NAMALWA (cell line): ENCODE data around the gene EP400.

Source experiments
- DNase-seq: peaks from one replicate; pipeline ENCODE4 v3.0.0-alpha.2; 2015; ENCODE audit warnings: low spot score

EP400 gene, protein sequence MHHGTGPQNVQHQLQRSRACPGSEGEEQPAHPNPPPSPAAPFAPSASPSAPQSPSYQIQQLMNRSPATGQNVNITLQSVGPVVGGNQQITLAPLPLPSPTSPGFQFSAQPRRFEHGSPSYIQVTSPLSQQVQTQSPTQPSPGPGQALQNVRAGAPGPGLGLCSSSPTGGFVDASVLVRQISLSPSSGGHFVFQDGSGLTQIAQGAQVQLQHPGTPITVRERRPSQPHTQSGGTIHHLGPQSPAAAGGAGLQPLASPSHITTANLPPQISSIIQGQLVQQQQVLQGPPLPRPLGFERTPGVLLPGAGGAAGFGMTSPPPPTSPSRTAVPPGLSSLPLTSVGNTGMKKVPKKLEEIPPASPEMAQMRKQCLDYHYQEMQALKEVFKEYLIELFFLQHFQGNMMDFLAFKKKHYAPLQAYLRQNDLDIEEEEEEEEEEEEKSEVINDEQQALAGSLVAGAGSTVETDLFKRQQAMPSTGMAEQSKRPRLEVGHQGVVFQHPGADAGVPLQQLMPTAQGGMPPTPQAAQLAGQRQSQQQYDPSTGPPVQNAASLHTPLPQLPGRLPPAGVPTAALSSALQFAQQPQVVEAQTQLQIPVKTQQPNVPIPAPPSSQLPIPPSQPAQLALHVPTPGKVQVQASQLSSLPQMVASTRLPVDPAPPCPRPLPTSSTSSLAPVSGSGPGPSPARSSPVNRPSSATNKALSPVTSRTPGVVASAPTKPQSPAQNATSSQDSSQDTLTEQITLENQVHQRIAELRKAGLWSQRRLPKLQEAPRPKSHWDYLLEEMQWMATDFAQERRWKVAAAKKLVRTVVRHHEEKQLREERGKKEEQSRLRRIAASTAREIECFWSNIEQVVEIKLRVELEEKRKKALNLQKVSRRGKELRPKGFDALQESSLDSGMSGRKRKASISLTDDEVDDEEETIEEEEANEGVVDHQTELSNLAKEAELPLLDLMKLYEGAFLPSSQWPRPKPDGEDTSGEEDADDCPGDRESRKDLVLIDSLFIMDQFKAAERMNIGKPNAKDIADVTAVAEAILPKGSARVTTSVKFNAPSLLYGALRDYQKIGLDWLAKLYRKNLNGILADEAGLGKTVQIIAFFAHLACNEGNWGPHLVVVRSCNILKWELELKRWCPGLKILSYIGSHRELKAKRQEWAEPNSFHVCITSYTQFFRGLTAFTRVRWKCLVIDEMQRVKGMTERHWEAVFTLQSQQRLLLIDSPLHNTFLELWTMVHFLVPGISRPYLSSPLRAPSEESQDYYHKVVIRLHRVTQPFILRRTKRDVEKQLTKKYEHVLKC (N-terminal part only)

DNA sequence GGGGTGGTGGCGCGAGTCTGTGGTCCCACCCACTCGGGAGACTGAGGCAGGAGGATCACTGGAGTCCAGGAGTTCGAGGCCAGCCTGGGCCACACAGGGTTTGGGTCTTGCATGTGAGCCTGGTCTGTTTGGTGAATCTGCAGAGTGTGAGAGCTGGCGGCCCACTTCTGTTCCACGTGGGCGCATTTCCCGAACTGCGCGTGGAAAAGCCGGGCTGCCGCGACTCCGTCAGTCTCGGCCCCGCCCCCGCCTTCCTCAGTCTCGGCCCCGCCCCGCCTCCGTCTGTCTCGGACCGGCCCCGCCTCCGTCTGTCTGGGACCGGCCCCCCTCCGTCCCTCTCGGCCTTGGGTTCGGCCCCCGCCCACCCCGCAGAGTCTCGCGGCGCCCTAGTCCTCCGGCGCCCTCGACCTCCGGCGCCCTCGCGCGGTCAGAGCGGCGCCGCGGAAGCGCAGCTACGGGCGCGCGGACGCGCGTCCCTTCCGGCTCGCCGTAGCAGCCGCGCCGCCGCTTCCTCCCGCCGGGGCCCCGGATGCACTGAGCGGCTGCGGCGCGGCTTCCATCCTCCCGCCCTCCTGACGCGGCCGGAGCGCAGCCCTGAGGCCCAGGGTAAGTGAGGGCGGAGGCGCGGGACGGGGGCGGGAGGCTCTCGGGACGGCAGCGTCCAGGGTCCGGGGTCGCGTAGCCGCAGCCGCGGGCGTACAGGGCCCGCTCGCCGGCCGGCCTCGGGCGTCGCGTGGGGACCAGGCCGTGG, at the start of gene EP400:
Gene EP400 (plus strand): TSS at position 512 of the 751 bp plus-strand sequence. CDS start 10,678 bp downstream, outside the sequence.
- peak; percentile 91 for DNase-seq

DNA sequence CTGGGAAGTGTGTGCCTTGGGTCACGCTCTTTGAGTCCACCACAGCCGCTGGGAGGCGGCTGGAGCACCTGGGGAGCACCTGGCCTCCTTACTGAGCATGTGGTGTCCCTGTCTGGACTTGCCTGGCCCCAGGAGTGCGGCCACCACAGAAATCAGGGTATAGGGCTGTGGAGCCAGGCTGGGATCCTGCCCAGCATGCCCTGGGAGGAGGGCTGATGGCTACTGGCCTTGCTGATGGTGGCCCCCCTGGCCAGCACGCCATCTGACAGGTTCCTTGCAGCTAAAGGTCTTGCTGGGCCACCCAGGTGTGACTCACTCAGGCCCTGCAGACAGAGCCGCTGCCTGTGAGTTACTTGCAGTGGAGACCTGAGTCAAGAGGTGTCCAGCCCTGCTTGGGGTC, 49.3 kb upstream of the EP400 start:
- DNase-seq, result no peak

DNA sequence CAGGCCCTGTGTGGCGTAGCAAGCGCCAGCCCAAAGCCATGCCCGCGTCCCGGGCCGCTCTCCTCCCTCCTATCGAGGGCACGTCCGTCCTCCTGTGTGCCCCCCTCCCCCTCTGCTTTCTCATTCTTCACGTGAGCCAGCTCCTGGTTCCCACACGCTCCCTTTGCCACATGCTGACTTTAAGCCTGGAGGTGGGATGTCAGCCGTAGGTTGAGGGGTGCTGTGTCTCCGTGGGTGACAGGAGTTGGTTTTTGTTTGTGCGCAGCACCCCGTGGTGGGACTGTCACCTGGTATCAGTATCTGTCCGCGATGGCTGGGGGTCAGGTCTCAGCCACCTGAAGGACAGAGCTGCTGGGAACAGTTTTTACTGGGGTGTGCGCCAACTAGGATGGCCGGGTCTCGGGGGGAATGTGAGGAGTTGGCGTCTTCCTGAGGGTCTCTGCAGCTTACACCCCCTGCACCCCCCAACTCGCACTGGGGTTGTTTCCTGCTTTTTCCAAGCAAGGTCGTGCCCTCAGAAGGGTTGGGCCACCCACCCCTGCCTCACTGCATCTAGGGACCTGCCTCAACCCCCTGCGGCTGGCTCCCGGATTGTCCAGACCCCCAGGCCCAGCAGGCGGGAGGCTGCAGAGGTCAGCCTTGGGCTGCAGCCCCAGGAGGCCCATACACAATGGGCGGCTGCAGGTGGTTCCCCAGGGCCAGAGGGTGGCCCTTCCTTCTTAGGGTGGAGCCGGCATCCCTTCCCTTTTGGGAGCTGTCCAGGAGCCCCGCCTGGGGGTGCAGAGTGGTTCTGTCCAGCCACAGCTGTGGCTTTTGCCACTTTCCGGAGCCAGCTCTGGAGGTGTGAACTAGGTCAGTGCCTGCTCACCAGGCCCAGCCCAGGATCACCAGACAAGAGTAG, 48.1 kb upstream of the EP400 start:
- DNase-seq, result no peak

GRCh38 chr12:131902332-131903241, 47.2 kb upstream of the EP400 start:
- no peak for DNase-seq

- no peak for DNase-seq
These were observed 46.2 kb upstream of the EP400 start for GRCh38 chr12:131903270-131904255.

DNA sequence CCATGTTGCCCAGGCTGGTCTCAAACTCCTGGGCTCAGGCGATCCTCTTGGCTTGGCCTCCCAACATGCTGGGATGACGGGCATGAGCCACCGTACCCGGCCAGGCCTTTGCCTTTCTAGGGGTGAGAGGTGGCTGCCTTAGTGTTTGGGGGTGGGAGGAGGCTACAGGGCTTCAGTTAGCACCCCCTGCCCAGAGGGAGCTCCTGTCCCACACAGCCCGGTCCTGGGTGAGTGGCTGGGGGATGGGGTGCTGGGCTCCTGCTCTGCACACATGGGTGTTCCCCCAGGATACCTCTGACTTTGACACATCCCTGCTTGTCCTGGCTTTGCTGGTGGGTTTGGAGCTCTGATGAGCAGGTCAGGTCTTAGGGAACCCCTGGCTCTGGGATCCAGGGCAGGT, 45.4 kb upstream of the EP400 start:
- no peak for DNase-seq

GRCh38 chr12:131905081-131905629, 44.6 kb upstream of the EP400 start:
- no peak for DNase-seq

DNA sequence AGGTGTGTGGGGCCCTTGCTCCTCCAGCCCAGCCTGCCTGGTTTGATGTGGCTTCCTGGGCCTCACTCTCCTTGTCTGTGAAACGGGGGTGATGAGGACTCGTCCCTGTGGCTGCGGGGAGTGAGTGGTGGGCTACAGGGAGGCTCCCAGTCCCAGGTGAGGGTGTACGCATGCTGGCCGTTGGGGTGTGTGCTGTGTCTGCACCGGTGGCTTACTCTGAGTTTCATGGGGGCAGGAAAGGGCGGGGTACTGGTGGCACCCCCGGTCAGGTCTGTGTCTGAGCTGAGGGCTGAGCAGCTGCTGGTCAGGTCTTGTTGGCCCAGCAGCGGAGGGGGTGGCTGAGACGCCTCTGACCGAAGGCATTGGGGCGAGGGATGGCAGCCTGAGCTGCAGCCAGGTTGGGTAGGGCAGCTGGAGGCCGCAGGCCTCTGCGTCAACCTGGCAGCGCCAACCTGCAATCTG, 44.1 kb upstream of the EP400 start:
- no peak for DNase-seq

- DNase-seq, result no peak
These were observed 42.2 kb upstream of the EP400 start for GRCh38 chr12:131907379-131908091.

GRCh38 chr12:131908092-131909080, 41.4 kb upstream of the EP400 start:
- DNase-seq, result no peak

- DNase-seq, result no peak
These were observed 40.5 kb upstream of the EP400 start for GRCh38 chr12:131909081-131909751.

DNA sequence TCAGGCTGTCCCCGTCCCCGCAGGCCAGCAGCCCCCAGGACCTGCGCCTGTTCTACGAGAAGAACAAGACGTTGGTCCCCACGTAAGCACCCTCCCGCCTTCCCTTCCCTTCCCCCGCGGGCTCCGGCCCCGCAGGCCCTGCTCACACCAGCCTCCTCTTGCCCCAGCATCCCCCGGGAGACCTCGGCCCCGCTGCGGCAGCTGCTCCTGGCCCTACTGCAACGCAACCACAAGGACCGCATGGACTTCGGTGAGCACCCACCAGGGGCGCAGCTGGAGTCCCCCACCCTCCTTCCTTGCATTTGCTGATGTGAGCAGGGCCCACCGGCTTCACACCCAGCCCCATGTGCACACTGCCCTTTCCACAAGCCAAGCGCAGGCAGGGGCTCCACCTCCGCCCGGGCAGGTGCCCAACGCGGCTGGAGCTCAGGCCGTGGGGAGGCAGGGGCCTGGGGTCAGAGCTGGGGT, 40.0 kb upstream of the EP400 start:
- no peak for DNase-seq

GRCh38 chr12:131910302-131911027, 39.3 kb upstream of the EP400 start:
- DNase-seq, result no peak

DNA sequence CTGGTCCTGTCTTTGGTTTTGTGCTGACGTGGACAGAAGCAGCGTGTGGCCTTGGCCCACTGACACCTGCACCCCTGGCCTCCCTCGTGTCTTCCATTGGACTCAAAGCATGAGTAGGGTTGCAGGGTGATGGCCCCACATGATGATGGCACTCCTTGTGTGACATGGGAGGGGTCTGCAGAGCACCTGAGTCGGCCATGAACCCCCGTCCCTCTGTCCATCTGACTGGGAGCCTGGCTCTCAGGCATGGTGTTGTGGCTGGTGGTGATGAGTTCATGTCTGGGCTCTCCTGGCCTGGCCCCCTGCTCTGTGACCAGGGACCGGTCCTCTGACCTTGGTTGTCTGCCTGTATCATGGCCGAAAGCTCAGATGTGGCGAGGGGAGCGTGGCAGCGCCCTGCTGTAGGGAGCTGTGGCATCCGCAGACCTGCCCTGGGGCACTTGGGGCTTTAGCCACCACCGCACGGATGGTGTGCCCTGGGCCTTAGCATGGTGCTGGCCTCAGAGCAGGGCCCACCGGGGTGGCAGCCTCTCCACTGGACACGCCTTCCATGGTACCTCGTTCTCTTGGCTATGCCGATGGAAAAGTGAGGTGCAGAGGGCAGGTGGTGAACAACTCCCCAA, 38.6 kb upstream of the EP400 start:
- no peak for DNase-seq
